K562 (cell line): ENCODE data around the gene CCDC3. TPM values are rescaled to one million over a fixed set of nuclear protein-coding genes. Genes with fewer than 3 reads are reported as not detected.

Experiments used
- ATAC-seq: fragments of 200-7000 bp; cut with Tn5 transposase; 3 replicates; pipeline ENCODE4 v1.9.1; 2020; ENCODE audit warnings: moderate library complexity
- BruUV-seq: library from RNA; stranded (reverse); fragments of 400-500 nt; replicated peaks from 2 replicates; lab custom pipeline; 2021; lab: Mats Ljungman, UMichigan
- CTCF ChIA-PET: fragments of 300-600 bp; formaldehyde crosslinking; extraction: SDS; loops from one replicate; lab custom pipeline; 2021; ENCODE audit warnings: low intra/inter-chr PET ratio; lab: Yijun Ruan, JAX
- POLR2A ChIA-PET: fragments of 300-600, 350-650 bp; sonication (Branson Sonifier 250); formaldehyde crosslinking; extraction: SDS; loops from one replicate; lab custom pipeline; 2021; ENCODE audit warnings: antibody characterized with exemption, inconsistent platforms; lab: Yijun Ruan, JAX
- DNase-seq, 4 experiments: peaks; one replicate each; pipeline versions ENCODE4 v3.0.0 to v3.0.0-alpha.2; 2011 to 2018; ENCODE audit warnings: low spot score in 3 of 4, mixed read lengths in 3 of 4; ENCODE audit errors: extremely low read depth in 1 of 4
- FAIRE-seq: peaks from 2 replicates; lab custom pipeline; 2011; peaks lifted over from hg19 to GRCh38; lab: Jason Lieb, UNC
- H2AFZ ChIP-seq: 2 replicates; pipeline ENCODE4 v1.6.0; 2011; ENCODE audit warnings: low read depth, low read length, control low read depth, inconsistent platforms
- H3K27ac ChIP-seq: fragments of 200-600 bp; 3 replicates; pipeline ENCODE4 v1.8.0; 2011; ENCODE audit warnings: low read depth, mild to moderate bottlenecking, control low read depth, inconsistent platforms, low read length, moderate library complexity, mixed read lengths; ENCODE audit errors: extremely low read depth
- H3K27me3 ChIP-seq, 2 experiments: fragments of 300-600 bp in 1 of 2; 2 replicates in 1 of 2; 3 replicates in 1 of 2; pipeline versions ENCODE4 v1.6.0 to v1.8.0; 2011; ENCODE audit warnings: inconsistent platforms in 2 of 2, low read length in 2 of 2, mild to moderate bottlenecking in 1 of 2, mixed read lengths in 1 of 2, moderate library complexity in 1 of 2; ENCODE audit not compliant: control insufficient read depth in 2 of 2, insufficient read depth in 2 of 2
- H3K36me3 ChIP-seq: fragments of 300-600 bp; 3 replicates; pipeline ENCODE4 v1.8.0; 2011; ENCODE audit warnings: mild to moderate bottlenecking, low read length, inconsistent platforms; ENCODE audit not compliant: control insufficient read depth, insufficient read depth
- H3K4me1 ChIP-seq, 2 experiments: fragments of 200-600 bp in 1 of 2; replicated peaks in 1 of 2; 2 replicates in 1 of 2; 3 replicates in 1 of 2; pipeline versions ENCODE4 v1.5.1 to v1.8.0; 2011; ENCODE audit warnings: inconsistent platforms in 2 of 2, low read length in 2 of 2, mild to moderate bottlenecking in 1 of 2, mixed read lengths in 1 of 2, moderate library complexity in 1 of 2; ENCODE audit not compliant: control insufficient read depth in 2 of 2, insufficient read depth in 2 of 2
- H3K4me2 ChIP-seq: 2 replicates; pipeline ENCODE4 v1.6.1; 2011; ENCODE audit warnings: low read length, control low read depth, inconsistent platforms, mixed read lengths; ENCODE audit not compliant: insufficient read depth
- H3K4me3 ChIP-seq: fragments of 200-600 bp; sonication (generic), shearing (Covaris generic); 2 replicates; pipeline ENCODE4 v1.5.1; 2016; ENCODE audit warnings: control low read depth, inconsistent platforms
- H3K79me2 ChIP-seq: fragments of 200-600 bp; 3 replicates; pipeline ENCODE4 v1.8.0; 2011; ENCODE audit warnings: low read length, inconsistent platforms; ENCODE audit not compliant: control insufficient read depth, insufficient read depth
- H3K9ac ChIP-seq, 2 experiments: 2 replicates each; pipeline versions ENCODE4 v1.6.0 to v1.6.1; 2011; ENCODE audit warnings: low read depth in 2 of 2, low read length in 2 of 2, control low read depth in 1 of 2, inconsistent platforms in 1 of 2, mild to moderate bottlenecking in 1 of 2, mixed read lengths in 1 of 2; ENCODE audit not compliant: insufficient read depth in 1 of 2
- H3K9me1 ChIP-seq: one replicate; pipeline ENCODE4 v1.6.0; 2011; ENCODE audit warnings: inconsistent platforms, mild to moderate bottlenecking, low read length, moderate library complexity; ENCODE audit not compliant: control insufficient read depth, insufficient read depth
- H3K9me3 ChIP-seq: replicated peaks from 2 replicates; pipeline ENCODE4 v1.5.1; 2011; ENCODE audit warnings: low read depth, low read length, inconsistent platforms; ENCODE audit not compliant: control insufficient read depth, insufficient read depth
- H4K20me1 ChIP-seq: replicated peaks from 2 replicates; pipeline ENCODE4 v1.6.1; 2011; ENCODE audit warnings: low read length, inconsistent platforms, mixed read lengths; ENCODE audit not compliant: control insufficient read depth, insufficient read depth
- E2F3 ChIP-seq: fragments of 250-450 bp; sonication (Bioruptor Pico); IDR thresholded peaks from 2 replicates; pipeline ENCODE4 v1.4.0; 2020; ENCODE audit warnings: mild to moderate bottlenecking
- ETV6 ChIP-seq, 3 experiments: fragments of 150-350 bp in 1 of 3; sonication (generic) in 1 of 3; formaldehyde crosslinking in 1 of 3; IDR thresholded peaks; 2 replicates each; pipeline versions ENCODE4 v1.6.1 to v1.8.0; 2014 to 2022; ENCODE audit warnings: borderline replicate concordance in 2 of 3, low read depth in 2 of 3, antibody characterized with exemption in 1 of 3, low read length in 1 of 3, mild to moderate bottlenecking in 1 of 3, missing genetic modification reagents in 1 of 3
- FOXJ3 ChIP-seq: sonication (generic); formaldehyde crosslinking; IDR thresholded peaks from 2 replicates; pipeline ENCODE4 v1.4.0; 2020; ENCODE audit warnings: mild to moderate bottlenecking, missing genetic modification reagents
- HDAC1 ChIP-seq, 2 experiments: fragments of 450-650 bp; IDR thresholded peaks; 2 replicates each; pipeline ENCODE4 v1.6.1; 2016 to 2017; ENCODE audit warnings: inconsistent platforms in 1 of 2, mild to moderate bottlenecking in 1 of 2, moderate library complexity in 1 of 2
- IFI16 ChIP-seq: fragments of 250-450 bp; sonication (Bioruptor Pico); IDR thresholded peaks from 2 replicates; pipeline ENCODE4 v2.1.2; 2022; ENCODE audit warnings: mild to moderate bottlenecking, inconsistent platforms
- KHSRP ChIP-seq: fragments of 450-650 bp; IDR thresholded peaks from 2 replicates; pipeline ENCODE4 v1.6.1; 2017
- MECOM ChIP-seq: fragments of 250-450 bp; sonication (Bioruptor Pico); IDR thresholded peaks from 2 replicates; pipeline ENCODE4 v1.8.0; 2022; ENCODE audit warnings: inconsistent platforms
- POLR3A ChIP-seq: IDR thresholded peaks from 2 replicates; pipeline ENCODE4 v1.6.1; 2011; ENCODE audit warnings: borderline replicate concordance, mild to moderate bottlenecking, moderate library complexity; ENCODE audit not compliant: insufficient read length, insufficient read depth; ENCODE audit errors: extremely low read depth
- SIX5 ChIP-seq, 2 experiments: IDR thresholded peaks; 2 replicates each; pipeline ENCODE4 v1.6.1; 2011; ENCODE audit warnings: low read length in 2 of 2, borderline replicate concordance in 1 of 2, low read depth in 1 of 2, mild to moderate bottlenecking in 1 of 2, moderate library complexity in 1 of 2; ENCODE audit not compliant: insufficient read depth in 1 of 2
- TAF7 ChIP-seq: fragments of 450-650 bp; IDR thresholded peaks from 2 replicates; pipeline ENCODE4 v1.6.1; 2016; ENCODE audit warnings: missing genetic modification characterization, missing compliant biosample characterization
- TOE1 ChIP-seq, 2 experiments: fragments of 450-650 bp in 1 of 2; sonication (generic) in 1 of 2; formaldehyde crosslinking in 1 of 2; IDR thresholded peaks; 2 replicates each; pipeline versions ENCODE4 v1.7.1 to v1.8.0; 2016 to 2022; ENCODE audit warnings: borderline replicate concordance in 2 of 2, mild to moderate bottlenecking in 2 of 2, antibody characterized with exemption in 1 of 2, inconsistent platforms in 1 of 2, low read depth in 1 of 2, missing genetic modification reagents in 1 of 2, moderate library complexity in 1 of 2
- ZNF444 ChIP-seq: fragments of 250-450 bp; sonication (Bioruptor Pico); IDR thresholded peaks from 2 replicates; pipeline ENCODE4 v1.4.0; 2020; ENCODE audit warnings: mild to moderate bottlenecking, moderate library complexity
- WGBS: fragments of 100-300 bp; shearing (Covaris generic); methylation state at CpG from one replicate; pipeline ENCODE4 v1.1.6; 2016; ENCODE audit warnings: low coverage, mixed read lengths; ENCODE audit not compliant: insufficient coverage; ENCODE audit errors: missing lambda C conversion rate; 5-methylcytosine and 5-hydroxymethylcytosine counted together
- in situ Hi-C: fragments of 300-500 bp; cut with MboI; formaldehyde crosslinking; loops from 4 replicates; pipeline ENCODE4 v1.15.0; 2018; ENCODE audit warnings: inconsistent platforms, mixed read lengths
- intact Hi-C: fragments of 100-400 bp; cut with micrococcal nuclease; formaldehyde crosslinking; loops from 2 replicates; pipeline ENCODE4 v1.14.2; 2022
- polyA plus RNA-seq, 8 experiments: library from polyadenylated mRNA; depleted of rRNA in 4 of 8; stranded (reverse) in 5 of 8; unstranded in 3 of 8; fragments of >200 nt; fragmentation: Nextera tagmentation in 2 of 8; fragmentation: Illumina TruSeq in 1 of 8; extraction: Ambion mirVana in 2 of 8; extraction: Trizol in 1 of 8; gene quantifications; 2 replicates each; pipeline versions ENCODE4 v1.2.1 to v1.2.3, GENCODE V29; 2011 to 2014; ENCODE audit warnings: inconsistent platforms in 1 of 8, missing spikeins in 1 of 8
- total RNA-seq, 7 experiments: library from RNA; depleted of rRNA in 6 of 7; stranded (reverse); fragments of >200 nt in 6 of 7; fragmentation: Illumina TruSeq in 2 of 7; extraction: Trizol in 2 of 7; gene quantifications; 2 replicates each; pipeline versions ENCODE4 v1.2.1 to v1.2.3, GENCODE V29; 2011 to 2021; ENCODE audit warnings: low replicate concordance in 1 of 7
- TF ChIP-seq, protein P1 (sequence below): sonication (generic); formaldehyde crosslinking; IDR thresholded peaks from 2 replicates; pipeline ENCODE4 v1.8.1; 2023; ENCODE audit warnings: missing genetic modification reagents, mild to moderate bottlenecking, borderline replicate concordance

CCDC3 gene
- total and polyA plus RNA-seq, 9 of the 15 experiments (the other 6 are each of a cell fraction or from before 2014, with no cell fraction given), result not detected

- TF ChIP-seq, protein P1, sequence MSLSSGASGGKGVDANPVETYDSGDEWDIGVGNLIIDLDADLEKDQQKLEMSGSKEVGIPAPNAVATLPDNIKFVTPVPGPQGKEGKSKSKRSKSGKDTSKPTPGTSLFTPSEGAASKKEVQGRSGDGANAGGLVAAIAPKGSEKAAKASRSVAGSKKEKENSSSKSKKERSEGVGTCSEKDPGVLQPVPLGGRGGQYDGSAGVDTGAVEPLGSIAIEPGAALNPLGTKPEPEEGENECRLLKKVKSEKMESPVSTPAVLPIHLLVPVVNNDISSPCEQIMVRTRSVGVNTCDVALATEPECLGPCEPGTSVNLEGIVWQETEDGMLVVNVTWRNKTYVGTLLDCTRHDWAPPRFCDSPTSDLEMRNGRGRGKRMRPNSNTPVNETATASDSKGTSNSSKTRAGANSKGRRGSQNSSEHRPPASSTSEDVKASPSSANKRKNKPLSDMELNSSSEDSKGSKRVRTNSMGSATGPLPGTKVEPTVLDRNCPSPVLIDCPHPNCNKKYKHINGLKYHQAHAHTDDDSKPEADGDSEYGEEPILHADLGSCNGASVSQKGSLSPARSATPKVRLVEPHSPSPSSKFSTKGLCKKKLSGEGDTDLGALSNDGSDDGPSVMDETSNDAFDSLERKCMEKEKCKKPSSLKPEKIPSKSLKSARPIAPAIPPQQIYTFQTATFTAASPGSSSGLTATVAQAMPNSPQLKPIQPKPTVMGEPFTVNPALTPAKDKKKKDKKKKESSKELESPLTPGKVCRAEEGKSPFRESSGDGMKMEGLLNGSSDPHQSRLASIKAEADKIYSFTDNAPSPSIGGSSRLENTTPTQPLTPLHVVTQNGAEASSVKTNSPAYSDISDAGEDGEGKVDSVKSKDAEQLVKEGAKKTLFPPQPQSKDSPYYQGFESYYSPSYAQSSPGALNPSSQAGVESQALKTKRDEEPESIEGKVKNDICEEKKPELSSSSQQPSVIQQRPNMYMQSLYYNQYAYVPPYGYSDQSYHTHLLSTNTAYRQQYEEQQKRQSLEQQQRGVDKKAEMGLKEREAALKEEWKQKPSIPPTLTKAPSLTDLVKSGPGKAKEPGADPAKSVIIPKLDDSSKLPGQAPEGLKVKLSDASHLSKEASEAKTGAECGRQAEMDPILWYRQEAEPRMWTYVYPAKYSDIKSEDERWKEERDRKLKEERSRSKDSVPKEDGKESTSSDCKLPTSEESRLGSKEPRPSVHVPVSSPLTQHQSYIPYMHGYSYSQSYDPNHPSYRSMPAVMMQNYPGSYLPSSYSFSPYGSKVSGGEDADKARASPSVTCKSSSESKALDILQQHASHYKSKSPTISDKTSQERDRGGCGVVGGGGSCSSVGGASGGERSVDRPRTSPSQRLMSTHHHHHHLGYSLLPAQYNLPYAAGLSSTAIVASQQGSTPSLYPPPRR (CRISPR knock-in tag), result no peak
- no peak for TF ChIP-seq KHSRP
- TF ChIP-seq SIX5 (IDR thresholded peaks at IDR 0.05; ENCODE audit: borderline replicate concordance in 1 of 2, insufficient read depth in 1 of 2, low read depth in 1 of 2, low read length in 2 of 2), result no peak
Observed at GRCh38 chr10:12995425-12995861, 6.1 kb downstream of the CCDC3 start (continued).

DNA sequence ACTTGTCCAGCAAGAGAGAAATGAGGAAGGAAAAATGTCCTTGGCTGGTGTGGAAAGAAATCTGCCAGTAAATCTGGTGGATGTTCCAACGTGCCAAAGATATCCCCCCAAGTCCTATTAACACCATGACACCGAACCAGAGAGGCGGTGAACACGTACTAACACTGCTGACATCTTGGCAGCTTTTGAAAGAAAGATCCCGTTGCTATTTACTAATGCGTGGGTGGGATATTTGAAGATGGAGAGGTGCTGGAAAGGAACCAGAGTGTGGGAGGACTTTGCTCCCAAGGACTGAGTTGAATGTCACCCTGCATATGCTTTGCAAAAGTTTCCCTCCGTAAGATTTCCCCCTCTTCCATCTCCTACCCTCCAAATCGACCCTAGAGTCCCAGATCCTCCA lies 7.9 kb downstream of the CCDC3 start:
- intact Hi-C loops (no loop called here), in situ Hi-C loops (no loop called here)
- no peak overlapping the region for H3K27ac ChIP-seq
- H3K9ac ChIP-seq, result no peak overlapping the region
- 0% methylated on average over 8 of the region's 8 CpGs for WGBS
- H3K4me2 ChIP-seq, result no peak overlapping the region
- H3K4me3 ChIP-seq, result no peak overlapping the region
- BruUV-seq, result no TSS peak
- no peaks in the 10 kb centered on the region for H3K9me1 ChIP-seq
- H3K36me3 ChIP-seq, result no peaks in the 10 kb centered on the region
- H3K79me2 ChIP-seq, result no peaks in the 10 kb centered on the region
- CTCF ChIA-PET, result interaction anchor here (0.7 kb wide), 1 partner anchor 24 kb away, joined by 5 read pairs; no protein-coding TSS in a partner anchor
- no peaks in the 10 kb centered on the region for H3K4me1 ChIP-seq
- POLR2A ChIA-PET, result interaction anchor here (0.7 kb wide), 1 partner anchor 9 kb away, joined by 4 read pairs; no protein-coding TSS in a partner anchor
- H4K20me1 ChIP-seq, result no peaks in the 10 kb centered on the region
- H2AFZ ChIP-seq, result no peak overlapping the region
- H3K27me3 ChIP-seq, result peaks cover 15 to 18% of the 10 kb centered on the region in 2 experiments
- DNase-seq (no peak), ATAC-seq (no peak), FAIRE-seq (no peak)
- no peaks in the 10 kb centered on the region for H3K9me3 ChIP-seq
- no peak for TF ChIP-seq IFI16 (CRISPR knock-in tag)
- no peak for TF ChIP-seq TAF7
- no peak for TF ChIP-seq HDAC1 (IDR thresholded peaks at IDR 0.05)
- no peak for TF ChIP-seq ZNF444 (CRISPR knock-in tag)
- TF ChIP-seq TOE1 (IDR thresholded peaks at IDR 0.05; ENCODE audit: borderline replicate concordance), result no peak
- TF ChIP-seq TOE1 (CRISPR knock-in tag; IDR thresholded peaks at IDR 0.05; ENCODE audit: borderline replicate concordance, low read depth), result no peak
- TF ChIP-seq E2F3, result no peak
- no peak for TF ChIP-seq MECOM (CRISPR knock-in tag)
- TF ChIP-seq ETV6 (IDR thresholded peaks at IDR 0.05; ENCODE audit: borderline replicate concordance in 1 of 2, low read depth in 2 of 2, low read length in 1 of 2), result no peak
- TF ChIP-seq ETV6 (CRISPR knock-in tag; IDR thresholded peaks at IDR 0.05; ENCODE audit: borderline replicate concordance), result no peak
- no peak for TF ChIP-seq FOXJ3 (CRISPR knock-in tag)
- no peak for TF ChIP-seq POLR3A
